Vagina (tissue), 2 donors: ENCODE measurements around the gene TMEM91.

Source experiments
- CTCF ChIP-seq, 3 experiments: fragments of 450-650 bp in 2 of 3; fragments of 200-600 bp in 1 of 3; sonication (generic) in 1 of 3; IDR thresholded peaks; one replicate each; pipeline ENCODE4 v1.5.1; 2017 to 2019; ENCODE audit warnings: antibody characterized with exemption in 3 of 3, mild to moderate bottlenecking in 2 of 3, moderate library complexity in 2 of 3
- POLR2A ChIP-seq, 2 donors: fragments of 450-650 bp; IDR thresholded peaks; one replicate each; pipeline ENCODE4 v1.6.1; 2017; ENCODE audit warnings: antibody characterized with exemption in 2 of 2, mild to moderate bottlenecking in 2 of 2, moderate library complexity in 2 of 2

DNA sequence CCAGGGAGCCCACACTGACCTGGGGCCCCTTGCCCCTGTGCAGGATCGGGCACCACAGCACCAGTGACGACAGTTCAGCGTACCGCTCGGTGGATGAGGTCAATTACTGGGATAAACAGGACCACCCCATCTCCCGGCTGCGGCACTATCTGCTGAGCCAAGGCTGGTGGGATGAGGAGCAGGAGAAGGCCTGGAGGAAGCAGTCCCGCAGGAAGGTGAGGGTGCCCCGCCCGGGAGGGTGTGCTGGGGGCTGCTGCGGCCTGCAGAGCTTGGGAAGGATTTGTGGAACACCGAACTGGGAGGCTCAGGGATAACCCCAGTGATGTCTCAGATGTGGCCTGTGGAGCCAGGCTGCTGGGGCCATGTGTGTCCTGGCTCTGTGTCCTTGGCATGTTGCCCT, 46.6 kb downstream of the TMEM91 start:
- TF ChIP-seq CTCF (IDR thresholded peaks at IDR 0.05) = no peak
- TF ChIP-seq POLR2A (IDR thresholded peaks at IDR 0.05) = no peak
